ENCODE measurements around the gene CUX1.

- TF ChIP-seq ZNF530 (CRISPR knock-in tag; IDR thresholded peaks at IDR 0.05; ENCODE audit: low read depth) (no peak), USF2 (IDR thresholded peaks at IDR 0.05; ENCODE audit: low read depth, low read length) (no peak), USF2 (CRISPR knock-in tag; IDR thresholded peaks at IDR 0.05; ENCODE audit: borderline replicate concordance) (no peak), ZNF264 (CRISPR knock-in tag; IDR thresholded peaks at IDR 0.05) (no peak), HINFP (CRISPR knock-in tag; IDR thresholded peaks at IDR 0.05; ENCODE audit: low read depth) (no peak), ZNF12 (CRISPR knock-in tag; IDR thresholded peaks at IDR 0.05) (no peak), ZNF704 (CRISPR knock-in tag; IDR thresholded peaks at IDR 0.05; ENCODE audit: borderline replicate concordance) (no peak), SRSF9 (IDR thresholded peaks at IDR 0.05; ENCODE audit: borderline replicate concordance, insufficient read depth, low read depth, low read length, poor library complexity, severe bottlenecking) (no peak), MIER3 (CRISPR knock-in tag; IDR thresholded peaks at IDR 0.05; ENCODE audit: borderline replicate concordance) (no peak), ZNF800 (CRISPR knock-in tag; IDR thresholded peaks at IDR 0.05) (no peak), MYNN (CRISPR knock-in tag; IDR thresholded peaks at IDR 0.05; ENCODE audit: low read depth) (no peak), TAF1 (CRISPR knock-in tag; IDR thresholded peaks at IDR 0.05) (no peak)
These were observed 123.4 kb downstream of the CUX1 start for GRCh38 chr7:101940830-101941229.
